A549 treated with CpdA at 1 μM for 4 hours (cell line): ENCODE data around the gene NDUFV1. TPM values are rescaled to one million over a fixed set of nuclear protein-coding genes. Genes with fewer than 3 reads are reported as not detected.

Experiments used
- total RNA-seq: library from RNA; stranded (reverse); fragments of 200-300 nt; extraction: Qiagen RNA extraction; gene quantifications from 5 replicates; pipeline ENCODE4 v1.2.3, GENCODE V29; 2022; ENCODE audit warnings: low read depth

Gene NDUFV1
- total RNA-seq = 138 to 149 TPM (median 148 TPM) in 5 replicates

DNA sequence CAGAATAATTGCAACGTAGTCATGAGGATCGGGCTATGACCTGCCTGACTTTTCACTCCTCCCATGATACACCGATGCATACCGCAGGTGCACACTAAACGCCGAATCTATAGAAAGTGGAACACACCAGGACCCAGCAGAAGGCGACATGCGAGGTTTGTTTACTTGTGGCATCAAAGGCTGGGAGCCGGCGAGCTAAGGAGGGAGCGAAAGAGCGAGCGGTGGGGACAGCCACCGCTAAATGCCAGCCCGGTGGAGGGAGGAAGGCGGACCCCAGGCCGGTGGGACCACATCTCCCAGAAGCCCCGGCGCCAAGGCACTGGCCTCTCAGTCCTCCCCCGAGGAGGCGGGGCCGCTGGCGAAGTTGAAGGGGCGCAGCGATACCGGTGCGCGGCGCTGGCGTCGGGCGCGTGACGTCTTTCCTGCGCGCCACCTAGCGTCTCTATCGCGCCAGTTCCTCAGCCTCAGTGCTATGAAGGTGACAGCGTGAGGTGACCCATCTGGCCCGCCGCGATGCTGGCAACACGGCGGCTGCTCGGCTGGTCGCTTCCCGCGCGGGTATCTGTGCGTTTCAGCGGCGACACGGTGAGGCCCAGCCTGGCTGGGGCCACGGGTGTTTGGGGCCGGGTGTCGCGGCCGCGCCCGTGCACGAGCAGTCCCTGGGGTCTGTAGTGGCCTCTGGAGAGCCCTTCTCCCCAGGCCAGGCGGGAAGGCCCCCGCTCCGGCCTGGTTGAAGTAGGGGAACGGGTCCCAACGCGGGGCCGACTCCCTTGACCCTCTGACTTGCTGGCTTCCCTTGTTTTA is at the start of gene NDUFV1:
TSS of gene NDUFV1 (plus strand) at position 445 of the 804 bp plus-strand sequence. CDS start at position 514, 69 bp downstream.

DNA sequence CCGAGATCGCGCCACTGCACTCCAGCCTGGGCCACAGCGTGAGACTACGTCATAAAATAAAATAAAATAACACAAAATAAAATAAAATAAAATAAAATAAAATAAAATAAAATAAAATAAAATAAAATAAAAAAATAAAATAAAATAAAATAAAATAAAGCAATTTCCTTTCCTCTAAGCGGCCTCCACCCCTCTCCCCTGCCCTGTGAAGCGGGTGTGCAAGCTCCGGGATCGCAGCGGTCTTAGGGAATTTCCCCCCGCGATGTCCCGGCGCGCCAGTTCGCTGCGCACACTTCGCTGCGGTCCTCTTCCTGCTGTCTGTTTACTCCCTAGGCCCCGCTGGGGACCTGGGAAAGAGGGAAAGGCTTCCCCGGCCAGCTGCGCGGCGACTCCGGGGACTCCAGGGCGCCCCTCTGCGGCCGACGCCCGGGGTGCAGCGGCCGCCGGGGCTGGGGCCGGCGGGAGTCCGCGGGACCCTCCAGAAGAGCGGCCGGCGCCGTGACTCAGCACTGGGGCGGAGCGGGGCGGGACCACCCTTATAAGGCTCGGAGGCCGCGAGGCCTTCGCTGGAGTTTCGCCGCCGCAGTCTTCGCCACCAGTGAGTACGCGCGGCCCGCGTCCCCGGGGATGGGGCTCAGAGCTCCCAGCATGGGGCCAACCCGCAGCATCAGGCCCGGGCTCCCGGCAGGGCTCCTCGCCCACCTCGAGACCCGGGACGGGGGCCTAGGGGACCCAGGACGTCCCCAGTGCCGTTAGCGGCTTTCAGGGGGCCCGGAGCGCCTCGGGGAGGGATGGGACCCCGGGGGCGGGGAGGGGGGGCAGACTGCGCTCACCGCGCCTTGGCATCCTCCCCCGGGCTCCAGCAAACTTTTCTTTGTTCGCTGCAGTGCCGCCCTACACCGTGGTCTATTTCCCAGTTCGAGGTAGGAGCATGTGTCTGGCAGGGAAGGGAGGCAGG is 23.2 kb upstream of the NDUFV1 start, which contains the start of gene GSTP1:
TSS of gene GSTP1 (plus strand) at position 566 of the 958 bp plus-strand sequence. CDS start at position 598, 32 bp downstream.

DNA sequence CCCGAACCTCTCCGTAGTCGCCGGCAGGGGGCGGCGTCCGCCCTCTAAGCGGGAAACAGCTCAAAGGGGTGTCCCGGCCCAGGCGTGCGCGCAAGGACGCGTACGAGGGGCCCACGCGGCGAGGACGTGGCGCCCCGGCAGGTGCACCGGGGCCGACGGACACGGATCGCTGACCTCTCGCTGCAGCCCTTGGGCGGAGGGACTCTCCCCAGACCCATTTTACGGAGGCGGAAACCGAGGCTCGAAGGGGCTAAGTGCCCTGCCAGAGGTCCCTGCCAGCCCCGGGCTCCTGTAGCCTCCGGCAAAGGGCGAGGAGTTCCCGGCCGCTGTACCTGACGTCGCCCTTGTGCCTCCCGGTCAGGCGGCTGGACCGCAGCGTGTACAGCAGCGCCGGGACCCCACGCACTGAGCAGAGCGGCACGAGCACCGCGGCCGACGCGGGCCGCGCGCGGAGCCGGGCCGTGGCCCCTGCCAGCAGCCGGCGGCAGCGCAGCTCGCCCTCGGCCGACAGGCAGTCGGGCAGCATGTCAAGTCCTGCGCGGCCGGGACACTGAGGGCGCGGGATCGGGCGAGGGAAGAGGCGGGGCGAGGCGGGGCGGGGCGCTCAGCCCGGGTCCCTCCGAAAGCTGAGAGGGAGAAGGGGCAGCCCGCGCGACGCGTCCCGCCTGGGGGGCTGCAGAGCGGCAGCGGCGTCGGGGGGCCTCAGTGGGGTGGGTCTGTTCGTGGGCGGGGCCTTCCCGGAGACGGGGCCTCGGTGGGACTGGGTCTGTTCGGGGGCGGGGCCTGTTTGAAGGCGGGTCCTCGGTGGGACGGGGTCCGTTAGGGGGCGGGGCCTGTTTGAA is 22.9 kb downstream of the NDUFV1 start, which contains the start of gene NUDT8:
TSS of gene NUDT8 (minus strand) at position 552 of the 842 bp plus-strand sequence. CDS start at position 526, 26 bp downstream.

DNA sequence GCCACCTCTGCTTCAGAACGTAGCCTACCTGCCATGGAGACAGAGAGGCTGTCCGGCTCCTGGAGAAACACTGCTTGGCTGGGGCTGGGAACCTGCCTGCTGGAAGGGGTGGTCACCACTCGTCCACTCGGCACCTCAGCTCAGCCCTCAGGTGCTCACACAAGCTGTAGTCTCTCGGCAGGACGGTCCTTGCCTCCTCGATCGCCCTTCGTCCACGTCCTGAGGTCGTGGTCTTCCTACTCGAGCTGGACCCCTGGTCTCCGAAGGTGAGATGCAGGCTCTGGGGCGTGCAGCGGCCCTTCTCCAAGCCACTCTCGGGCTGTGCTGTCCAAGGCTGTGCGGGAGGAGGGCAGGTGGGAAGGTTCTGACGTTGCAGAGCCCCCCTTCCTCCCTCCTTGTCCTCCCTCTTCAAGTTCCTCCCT is 32.7 kb downstream of the NDUFV1 start, which contains the start of gene TBX10:
TSS of gene TBX10 (minus strand) at position 326 of the 422 bp plus-strand sequence. CDS start at position 35, 291 bp downstream.

Other genes starting within 250 kb of the NDUFV1 start
- gene CLCF1, start 233.3 kb upstream of the NDUFV1 start, total RNA-seq = 43.7 to 49.7 TPM (median 44.6 TPM) in 5 replicates
- gene RAD9A, start 214.9 kb upstream of the NDUFV1 start, total RNA-seq = 24.4 to 39.1 TPM (median 35.9 TPM) in 5 replicates
- 272 to 298 TPM (median 294 TPM) in 5 replicates for gene PPP1CA, start 205.1 kb upstream of the NDUFV1 start, total RNA-seq
- gene TBC1D10C, start 202.9 kb upstream of the NDUFV1 start, total RNA-seq = 0.07 to 0.22 TPM in 2 of 5 replicates, not detected in the others
- 0.12 to 0.24 TPM (median 0.16 TPM) in 5 replicates for gene CARNS1, start 191.3 kb upstream of the NDUFV1 start, total RNA-seq
- 38.4 to 52.4 TPM (median 50.5 TPM) in 5 replicates for gene RPS6KB2, start 178.4 kb upstream of the NDUFV1 start, total RNA-seq
- gene PTPRCAP, start 169.3 kb upstream of the NDUFV1 start, total RNA-seq = 0.20 to 0.50 TPM (median 0.36 TPM) in 4 of 5 replicates, not detected in the other
- 47.7 to 60.2 TPM (median 56.9 TPM) in 5 replicates for gene CORO1B, start 163.5 kb upstream of the NDUFV1 start, total RNA-seq
- gene GPR152, start 154.2 kb upstream of the NDUFV1 start, total RNA-seq = not detected in 5 replicates
- not detected in 5 replicates for gene CABP4, start 151.6 kb upstream of the NDUFV1 start, total RNA-seq
- gene TMEM134, start 137.7 kb upstream of the NDUFV1 start, total RNA-seq = 42.5 to 61.2 TPM (median 52.1 TPM) in 5 replicates
- gene AIP, start 123.9 kb upstream of the NDUFV1 start, total RNA-seq = 44.1 to 54.3 TPM (median 48.7 TPM) in 5 replicates
- 41.1 to 63.5 TPM (median 53.4 TPM) in 5 replicates for gene PITPNM1, start 101.6 kb upstream of the NDUFV1 start, total RNA-seq
- 70.1 to 119 TPM (median 105 TPM) in 5 replicates for gene CDK2AP2, start 98.8 kb upstream of the NDUFV1 start, total RNA-seq
- gene CABP2, start 83.5 kb upstream of the NDUFV1 start, total RNA-seq = not detected in 5 replicates
- gene GSTP1, start 23.1 kb upstream of the NDUFV1 start, total RNA-seq = 1,398 to 1,764 TPM (median 1,658 TPM) in 5 replicates
- 6.3 to 14.4 TPM (median 12.4 TPM) in 5 replicates for gene NUDT8, start 23.0 kb downstream of the NDUFV1 start, total RNA-seq
- not detected in 5 replicates for gene TBX10, start 32.8 kb downstream of the NDUFV1 start, total RNA-seq
- gene ACY3, start 43.8 kb downstream of the NDUFV1 start, total RNA-seq = 1.3 to 2.1 TPM (median 1.3 TPM) in 5 replicates
- gene ALDH3B2, start 67.7 kb downstream of the NDUFV1 start, total RNA-seq = not detected in 5 replicates